ENCODE data around the gene PTPN4. TPM values are rescaled to one million over a fixed set of nuclear protein-coding genes. Genes with fewer than 3 reads are reported as not detected.

Gene PTPN4
- total RNA-seq, 1 donor from 2014 or later, result 51.7 TPM

GRCh38 chr2:119857742-119858141 is 98.0 kb downstream of the PTPN4 start:
- peaks cover 9% of the 10 kb centered on the region for H3K36me3 Mint-ChIP-seq
- no peak overlapping the region for H3K27ac Mint-ChIP-seq
- H3K27me3 Mint-ChIP-seq (ENCODE audit: low read depth), result no peaks in the 10 kb centered on the region
- peaks cover 6% of the 10 kb centered on the region for H3K4me1 Mint-ChIP-seq
- H3K4me3 Mint-ChIP-seq, result no peak overlapping the region
- peaks cover 24% of the 10 kb centered on the region for H3K9me3 Mint-ChIP-seq
- TF ChIP-seq CTCF (IDR thresholded peaks at IDR 0.05; ENCODE audit: unreplicated experiment), result no peak
- no peak for DNase-seq (ENCODE audit: low spot score in 2 of 2, unreplicated experiment in 2 of 2)

GRCh38 chr2:119859528-119859927 is 99.8 kb downstream of the PTPN4 start:
- Mint-ChIP-seq H3K27ac (no peak overlapping the region), H3K27me3 (ENCODE audit: low read depth) (no peaks in the 10 kb centered on the region), H3K4me3 (no peak overlapping the region), H3K4me1 (peaks cover 6% of the 10 kb centered on the region), H3K36me3 (peaks cover 5% of the 10 kb centered on the region), H3K9me3 (peaks cover 9% of the 10 kb centered on the region)
- no peak for DNase-seq (ENCODE audit: low spot score in 2 of 2, unreplicated experiment in 2 of 2)
- TF ChIP-seq CTCF (IDR thresholded peaks at IDR 0.05; ENCODE audit: unreplicated experiment), result no peak

- DNase-seq (ENCODE audit: low spot score in 2 of 2, unreplicated experiment in 2 of 2), result no peak
- Mint-ChIP-seq H3K9me3 (no peaks in the 10 kb centered on the region), H3K27me3 (ENCODE audit: low read depth) (no peaks in the 10 kb centered on the region), H3K36me3 (peaks cover 5% of the 10 kb centered on the region), H3K27ac (no peak overlapping the region), H3K4me3 (no peak overlapping the region), H3K4me1 (peaks cover 6% of the 10 kb centered on the region)
- TF ChIP-seq CTCF (IDR thresholded peaks at IDR 0.05; ENCODE audit: unreplicated experiment), result no peak
Observed at GRCh38 chr2:119860924-119861323, 101.2 kb downstream of the PTPN4 start.

- DNase-seq (ENCODE audit: low spot score in 2 of 2, unreplicated experiment in 2 of 2), result no peak
- Mint-ChIP-seq H3K9me3 (no peaks in the 10 kb centered on the region), H3K36me3 (peaks cover 7% of the 10 kb centered on the region), H3K4me3 (no peak overlapping the region), H3K27ac (no peak overlapping the region), H3K4me1 (peaks cover 6% of the 10 kb centered on the region), H3K27me3 (ENCODE audit: low read depth) (no peaks in the 10 kb centered on the region)
- no peak for TF ChIP-seq CTCF (IDR thresholded peaks at IDR 0.05; ENCODE audit: unreplicated experiment)
Observed at GRCh38 chr2:119862127-119862889, 102.6 kb downstream of the PTPN4 start.

- peaks cover 6% of the 10 kb centered on the region for H3K9me3 Mint-ChIP-seq
- peaks cover 6% of the 10 kb centered on the region for H3K4me1 Mint-ChIP-seq
- TF ChIP-seq CTCF (IDR thresholded peaks at IDR 0.05; ENCODE audit: unreplicated experiment), result no peak
- peaks cover 13% of the 10 kb centered on the region for H3K36me3 Mint-ChIP-seq
- no peak for DNase-seq (ENCODE audit: low spot score in 2 of 2, unreplicated experiment in 2 of 2)
- no peak overlapping the region for H3K27ac Mint-ChIP-seq
- no peaks in the 10 kb centered on the region for H3K27me3 Mint-ChIP-seq (ENCODE audit: low read depth)
- H3K4me3 Mint-ChIP-seq, result no peak overlapping the region
Observed at GRCh38 chr2:119864318-119864717, 104.6 kb downstream of the PTPN4 start.
